Activated naive CD8-positive, alpha-beta T cell (primary cell): ENCODE data around the gene DPH3.

Experiments used
- H3K27ac Mint-ChIP-seq: one replicate; pipeline ENCODE4 v1.8.0; 2021; ENCODE audit warnings: mixed read lengths
- H3K27me3 Mint-ChIP-seq: one replicate; pipeline ENCODE4 v1.8.0; 2021; ENCODE audit warnings: mixed read lengths
- H3K36me3 Mint-ChIP-seq: one replicate; pipeline ENCODE4 v1.8.0; 2021; ENCODE audit warnings: mixed read lengths
- H3K4me1 Mint-ChIP-seq: one replicate; pipeline ENCODE4 v1.8.0; 2021; ENCODE audit warnings: low read depth, mixed read lengths
- H3K4me3 Mint-ChIP-seq: one replicate; pipeline ENCODE4 v1.8.0; 2021; ENCODE audit warnings: mild to moderate bottlenecking, mixed read lengths
- H3K9me3 Mint-ChIP-seq: one replicate; pipeline ENCODE4 v1.8.0; 2021; ENCODE audit warnings: low read depth, mixed read lengths

Gene DPH3

DNA sequence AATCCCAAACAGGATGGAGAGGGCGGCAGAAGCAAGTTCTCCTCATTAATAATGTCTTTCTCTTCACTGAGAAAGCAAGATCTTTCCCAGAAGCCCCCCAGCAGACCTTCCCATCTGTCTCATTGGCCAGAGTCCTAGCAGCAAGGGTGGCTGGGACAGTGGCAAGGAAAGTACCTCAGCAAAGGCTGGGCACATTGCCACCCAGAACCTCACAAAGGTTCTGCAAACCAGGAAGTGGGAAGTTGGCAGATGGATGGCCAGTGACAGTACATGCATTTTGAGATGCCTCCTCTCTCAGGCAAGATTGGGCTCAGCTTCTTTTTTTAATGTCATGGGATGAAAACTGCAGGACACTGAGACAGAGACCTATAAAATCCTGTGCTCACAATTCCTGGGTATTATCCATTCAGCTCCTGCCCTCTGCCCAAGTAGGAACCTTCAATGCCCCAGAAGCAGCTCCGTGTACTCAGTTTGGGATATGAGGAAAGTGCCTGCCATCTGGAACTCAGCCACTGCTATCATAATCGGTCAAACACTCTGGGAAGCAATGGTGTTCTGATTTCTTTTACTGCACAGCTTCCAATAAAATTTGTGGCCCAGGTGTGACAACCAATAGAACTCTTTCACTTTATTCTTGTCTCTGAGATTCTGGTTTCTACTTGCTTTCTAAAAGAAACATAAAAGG, 25.5 kb downstream of the DPH3 start:
- no peaks in the 10 kb centered on the region for H3K27me3 Mint-ChIP-seq
- no peak overlapping the region for H3K27ac Mint-ChIP-seq
- no peaks in the 10 kb centered on the region for H3K36me3 Mint-ChIP-seq

GRCh38 chr3:16236856-16237393, 27.8 kb downstream of the DPH3 start:
- Mint-ChIP-seq H3K9me3 (no peaks in the 10 kb centered on the region), H3K4me3 (no peak overlapping the region), H3K27me3 (no peaks in the 10 kb centered on the region), H3K27ac (no peak overlapping the region), H3K36me3 (no peaks in the 10 kb centered on the region), H3K4me1 (peaks cover 1% of the 10 kb centered on the region)

More for the DNA sequence above, 25.5 kb downstream of the DPH3 start:
- H3K9me3 Mint-ChIP-seq = no peaks in the 10 kb centered on the region
- no peak overlapping the region for H3K4me3 Mint-ChIP-seq
- H3K4me1 Mint-ChIP-seq = peaks cover 1% of the 10 kb centered on the region

GRCh38 chr3:16236030-16236639, 28.6 kb downstream of the DPH3 start:
- no peak overlapping the region for H3K4me3 Mint-ChIP-seq
- H3K27me3 Mint-ChIP-seq = peaks cover 3% of the 10 kb centered on the region
- no peak overlapping the region for H3K27ac Mint-ChIP-seq
- peaks cover 1% of the 10 kb centered on the region for H3K4me1 Mint-ChIP-seq
- H3K36me3 Mint-ChIP-seq = no peaks in the 10 kb centered on the region
- no peaks in the 10 kb centered on the region for H3K9me3 Mint-ChIP-seq

DNA sequence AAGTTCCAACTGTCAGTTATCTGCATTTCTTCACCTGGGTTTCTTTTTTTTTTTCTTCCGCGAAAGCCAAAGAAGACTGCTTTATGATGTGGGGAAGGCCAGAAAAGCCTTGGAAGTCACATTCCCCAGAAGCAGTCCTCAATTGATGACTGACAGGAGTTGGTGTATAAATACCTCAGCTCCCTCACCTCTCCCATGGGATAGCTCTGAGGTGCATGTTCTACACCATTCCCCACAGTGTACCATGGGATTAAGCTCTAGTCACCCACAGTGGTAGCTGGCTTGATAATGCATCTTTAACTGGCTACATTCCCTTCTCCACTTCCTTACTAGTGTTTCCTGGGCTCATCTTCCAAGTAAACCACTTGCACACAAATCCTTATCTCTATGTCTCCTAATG, 30.5 kb downstream of the DPH3 start:
- H3K4me3 Mint-ChIP-seq = no peak overlapping the region
- peaks cover 6% of the 10 kb centered on the region for H3K27me3 Mint-ChIP-seq
- H3K27ac Mint-ChIP-seq = no peak overlapping the region
- H3K9me3 Mint-ChIP-seq = no peaks in the 10 kb centered on the region
- H3K36me3 Mint-ChIP-seq = no peaks in the 10 kb centered on the region
- H3K4me1 Mint-ChIP-seq = no peaks in the 10 kb centered on the region

GRCh38 chr3:16233806-16234205, 30.9 kb downstream of the DPH3 start:
- H3K27me3 Mint-ChIP-seq = peaks cover 6% of the 10 kb centered on the region
- no peak overlapping the region for H3K27ac Mint-ChIP-seq
- no peaks in the 10 kb centered on the region for H3K36me3 Mint-ChIP-seq
- no peaks in the 10 kb centered on the region for H3K9me3 Mint-ChIP-seq
- H3K4me3 Mint-ChIP-seq = no peak overlapping the region
- no peaks in the 10 kb centered on the region for H3K4me1 Mint-ChIP-seq

DNA sequence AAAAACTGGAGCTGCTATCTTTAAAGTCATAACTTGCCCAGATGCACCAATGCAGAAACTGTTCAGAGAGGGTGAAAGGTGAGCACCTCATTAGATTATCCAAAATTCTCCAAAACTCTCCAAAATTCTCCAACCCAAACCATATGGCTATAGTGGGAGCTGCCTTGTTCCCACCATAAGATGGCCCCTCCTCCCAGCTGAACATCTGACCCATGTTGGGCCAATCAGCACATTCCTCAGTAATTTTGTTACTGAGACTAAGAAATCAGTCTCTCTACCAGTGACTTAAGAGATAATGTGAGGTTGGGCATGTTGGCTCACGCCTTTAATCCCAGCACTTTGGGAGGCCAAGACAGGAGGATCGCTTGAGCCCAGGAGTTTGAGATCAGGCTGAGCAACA, 32.8 kb downstream of the DPH3 start:
- Mint-ChIP-seq H3K4me3 (no peak overlapping the region), H3K9me3 (no peaks in the 10 kb centered on the region), H3K27ac (no peak overlapping the region), H3K36me3 (no peaks in the 10 kb centered on the region), H3K27me3 (peaks cover 6% of the 10 kb centered on the region), H3K4me1 (no peaks in the 10 kb centered on the region)

GRCh38 chr3:16229681-16230080, 35.1 kb downstream of the DPH3 start:
- Mint-ChIP-seq H3K4me3 (no peak overlapping the region), H3K9me3 (peaks cover 3% of the 10 kb centered on the region), H3K27ac (no peak overlapping the region), H3K36me3 (peaks cover 2% of the 10 kb centered on the region), H3K27me3 (peaks cover 6% of the 10 kb centered on the region), H3K4me1 (no peaks in the 10 kb centered on the region)

DNA sequence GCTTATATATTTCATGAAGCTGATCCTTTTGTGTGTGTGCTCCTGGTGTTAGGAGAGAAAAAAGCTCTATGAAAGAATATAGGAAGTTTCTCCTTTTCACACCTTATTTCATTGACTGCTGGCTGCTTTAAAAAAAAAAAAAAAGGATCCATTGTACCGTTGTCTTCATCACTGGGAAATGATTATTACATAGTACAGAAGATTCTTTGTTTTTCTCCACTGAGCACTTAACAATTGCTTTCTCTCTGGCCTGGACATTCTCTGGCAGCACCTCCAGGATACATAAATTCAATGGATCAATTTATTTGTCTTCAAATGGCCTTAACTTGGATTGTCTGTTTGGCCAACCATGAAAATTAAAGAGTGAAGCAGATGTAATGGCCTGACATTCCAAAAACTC, 37.2 kb downstream of the DPH3 start:
- H3K4me3 Mint-ChIP-seq = no peak overlapping the region
- peaks cover 2% of the 10 kb centered on the region for H3K36me3 Mint-ChIP-seq
- no peak overlapping the region for H3K27ac Mint-ChIP-seq
- peaks cover 3% of the 10 kb centered on the region for H3K9me3 Mint-ChIP-seq
- H3K27me3 Mint-ChIP-seq = peaks cover 6% of the 10 kb centered on the region
- H3K4me1 Mint-ChIP-seq = no peaks in the 10 kb centered on the region

GRCh38 chr3:16224325-16224724, 40.4 kb downstream of the DPH3 start:
- Mint-ChIP-seq H3K4me1 (no peaks in the 10 kb centered on the region), H3K36me3 (peaks cover 2% of the 10 kb centered on the region), H3K9me3 (peaks cover 3% of the 10 kb centered on the region), H3K27me3 (no peaks in the 10 kb centered on the region), H3K27ac (no peak overlapping the region), H3K4me3 (no peak overlapping the region)

- Mint-ChIP-seq H3K4me3 (no peak overlapping the region), H3K27ac (no peak overlapping the region), H3K4me1 (no peaks in the 10 kb centered on the region), H3K27me3 (no peaks in the 10 kb centered on the region), H3K36me3 (peaks cover 2% of the 10 kb centered on the region), H3K9me3 (peaks cover 3% of the 10 kb centered on the region)
Observed at GRCh38 chr3:16222547-16222946, 42.2 kb downstream of the DPH3 start.

DNA sequence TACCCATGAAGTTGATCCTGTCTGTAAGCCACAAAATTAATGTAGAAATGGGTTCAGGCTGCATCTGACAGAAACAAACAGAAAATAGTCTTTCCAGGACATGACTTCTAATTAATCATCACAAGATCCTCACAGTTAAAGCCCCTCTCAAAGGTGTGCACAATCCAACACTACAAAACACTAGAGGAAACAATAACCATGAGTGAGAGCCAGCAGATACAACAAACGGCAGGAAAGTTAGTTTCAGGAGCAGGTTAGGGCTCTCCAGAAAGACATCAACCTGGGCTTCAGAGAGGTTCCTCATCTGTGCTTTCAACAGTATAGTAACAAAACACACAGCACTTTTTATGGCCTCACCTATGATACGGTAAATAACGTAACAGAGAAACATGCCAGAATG, 42.8 kb downstream of the DPH3 start:
- Mint-ChIP-seq H3K36me3 (peaks cover 2% of the 10 kb centered on the region), H3K4me3 (no peak overlapping the region), H3K4me1 (no peaks in the 10 kb centered on the region), H3K27me3 (no peaks in the 10 kb centered on the region), H3K9me3 (peaks cover 3% of the 10 kb centered on the region), H3K27ac (no peak overlapping the region)

DNA sequence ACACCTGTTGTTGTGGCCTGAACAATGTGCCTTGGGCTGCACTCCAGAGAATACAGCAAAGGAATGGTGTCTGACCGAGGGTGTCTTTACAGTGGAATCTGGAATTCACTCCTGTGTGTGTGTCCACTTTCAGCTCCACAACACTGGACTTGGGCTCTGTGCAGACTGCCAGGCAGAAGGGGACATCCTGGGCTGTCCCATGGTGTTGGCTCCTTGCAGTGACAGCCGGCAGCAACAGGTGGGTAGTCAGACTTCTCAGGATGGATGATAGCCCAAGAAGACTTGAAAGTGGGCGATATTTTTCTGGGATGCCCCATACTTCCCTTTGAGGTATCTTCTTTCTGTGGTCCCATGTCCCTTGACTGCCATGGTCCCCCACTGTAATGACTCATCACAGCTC, 45.0 kb downstream of the DPH3 start:
- Mint-ChIP-seq H3K36me3 (no peaks in the 10 kb centered on the region), H3K27ac (no peak overlapping the region), H3K4me3 (no peak overlapping the region), H3K9me3 (no peaks in the 10 kb centered on the region), H3K27me3 (no peaks in the 10 kb centered on the region), H3K4me1 (no peaks in the 10 kb centered on the region)

- no peak overlapping the region for H3K4me3 Mint-ChIP-seq
- no peaks in the 10 kb centered on the region for H3K27me3 Mint-ChIP-seq
- H3K9me3 Mint-ChIP-seq = no peaks in the 10 kb centered on the region
- H3K36me3 Mint-ChIP-seq = no peaks in the 10 kb centered on the region
- H3K27ac Mint-ChIP-seq = no peak overlapping the region
- H3K4me1 Mint-ChIP-seq = no peaks in the 10 kb centered on the region
Observed at GRCh38 chr3:16216373-16216935, 48.3 kb downstream of the DPH3 start.

GRCh38 chr3:16214366-16214765, 50.4 kb downstream of the DPH3 start:
- Mint-ChIP-seq H3K27ac (no peak overlapping the region), H3K4me3 (no peak overlapping the region), H3K27me3 (no peaks in the 10 kb centered on the region), H3K4me1 (no peaks in the 10 kb centered on the region), H3K9me3 (no peaks in the 10 kb centered on the region), H3K36me3 (no peaks in the 10 kb centered on the region)

- Mint-ChIP-seq H3K4me1 (no peaks in the 10 kb centered on the region), H3K9me3 (no peaks in the 10 kb centered on the region), H3K4me3 (no peak overlapping the region), H3K36me3 (no peaks in the 10 kb centered on the region), H3K27ac (no peak overlapping the region), H3K27me3 (no peaks in the 10 kb centered on the region)
Observed at GRCh38 chr3:16211176-16211904, 53.4 kb downstream of the DPH3 start.
